Sigmoid colon (tissue), 4 donors: ENCODE measurements around the gene SLC38A8.

Experiments used
- POLR2A ChIP-seq, 2 donors: fragments of 450-650 bp; IDR thresholded peaks; one replicate each; pipeline ENCODE4 v1.6.1; 2016; ENCODE audit warnings: antibody characterized with exemption in 2 of 2, mild to moderate bottlenecking in 2 of 2, moderate library complexity in 2 of 2
- POLR2AphosphoS5 ChIP-seq, 4 donors: sonication (generic); formaldehyde crosslinking; IDR thresholded peaks; one replicate each; pipeline ENCODE4 v1.6.1; 2017; ENCODE audit warnings: antibody characterized with exemption in 4 of 4
- TF ChIP-seq, protein P1 (sequence below), 4 experiments: fragments of 450-650 bp in 3 of 4; fragments of 200-600 bp in 1 of 4; IDR thresholded peaks; one replicate each; pipeline ENCODE4 v1.5.1; 2016 to 2019; ENCODE audit warnings: antibody characterized with exemption in 4 of 4, mild to moderate bottlenecking in 3 of 4, moderate library complexity in 2 of 4

DNA sequence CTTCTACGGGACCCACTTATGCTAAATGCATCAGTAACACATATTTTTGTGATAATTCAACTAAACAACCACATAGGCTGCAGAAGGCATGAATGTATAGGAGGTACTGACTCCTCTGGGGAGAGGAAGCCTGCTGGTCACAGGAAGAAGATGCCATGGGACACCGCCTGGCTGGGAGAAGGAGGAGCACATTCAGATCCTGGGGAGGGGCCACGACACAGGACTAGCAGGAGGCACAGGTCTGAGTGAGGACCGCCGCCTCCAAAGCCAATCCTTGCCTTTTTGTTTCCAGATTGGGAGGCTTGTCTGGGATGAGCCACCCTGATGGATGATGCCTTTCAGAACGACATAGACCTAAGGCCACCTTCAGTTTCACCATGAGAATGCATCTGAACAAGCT, 39.5 kb upstream of the SLC38A8 start:
- TF ChIP-seq, protein P1, sequence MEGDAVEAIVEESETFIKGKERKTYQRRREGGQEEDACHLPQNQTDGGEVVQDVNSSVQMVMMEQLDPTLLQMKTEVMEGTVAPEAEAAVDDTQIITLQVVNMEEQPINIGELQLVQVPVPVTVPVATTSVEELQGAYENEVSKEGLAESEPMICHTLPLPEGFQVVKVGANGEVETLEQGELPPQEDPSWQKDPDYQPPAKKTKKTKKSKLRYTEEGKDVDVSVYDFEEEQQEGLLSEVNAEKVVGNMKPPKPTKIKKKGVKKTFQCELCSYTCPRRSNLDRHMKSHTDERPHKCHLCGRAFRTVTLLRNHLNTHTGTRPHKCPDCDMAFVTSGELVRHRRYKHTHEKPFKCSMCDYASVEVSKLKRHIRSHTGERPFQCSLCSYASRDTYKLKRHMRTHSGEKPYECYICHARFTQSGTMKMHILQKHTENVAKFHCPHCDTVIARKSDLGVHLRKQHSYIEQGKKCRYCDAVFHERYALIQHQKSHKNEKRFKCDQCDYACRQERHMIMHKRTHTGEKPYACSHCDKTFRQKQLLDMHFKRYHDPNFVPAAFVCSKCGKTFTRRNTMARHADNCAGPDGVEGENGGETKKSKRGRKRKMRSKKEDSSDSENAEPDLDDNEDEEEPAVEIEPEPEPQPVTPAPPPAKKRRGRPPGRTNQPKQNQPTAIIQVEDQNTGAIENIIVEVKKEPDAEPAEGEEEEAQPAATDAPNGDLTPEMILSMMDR (IDR thresholded peaks at IDR 0.05), result no peak
- no peak for TF ChIP-seq POLR2A (IDR thresholded peaks at IDR 0.05)
- TF ChIP-seq POLR2AphosphoS5 (IDR thresholded peaks at IDR 0.05), result no peak
